ENCODE measurements around the gene CFL1.
"Not testable (repeated sequence)": the region's sequence is repeated elsewhere in the genome, so short reads cannot be mapped to it uniquely, and the experiment has no call there.

The CFL1 gene

DNA sequence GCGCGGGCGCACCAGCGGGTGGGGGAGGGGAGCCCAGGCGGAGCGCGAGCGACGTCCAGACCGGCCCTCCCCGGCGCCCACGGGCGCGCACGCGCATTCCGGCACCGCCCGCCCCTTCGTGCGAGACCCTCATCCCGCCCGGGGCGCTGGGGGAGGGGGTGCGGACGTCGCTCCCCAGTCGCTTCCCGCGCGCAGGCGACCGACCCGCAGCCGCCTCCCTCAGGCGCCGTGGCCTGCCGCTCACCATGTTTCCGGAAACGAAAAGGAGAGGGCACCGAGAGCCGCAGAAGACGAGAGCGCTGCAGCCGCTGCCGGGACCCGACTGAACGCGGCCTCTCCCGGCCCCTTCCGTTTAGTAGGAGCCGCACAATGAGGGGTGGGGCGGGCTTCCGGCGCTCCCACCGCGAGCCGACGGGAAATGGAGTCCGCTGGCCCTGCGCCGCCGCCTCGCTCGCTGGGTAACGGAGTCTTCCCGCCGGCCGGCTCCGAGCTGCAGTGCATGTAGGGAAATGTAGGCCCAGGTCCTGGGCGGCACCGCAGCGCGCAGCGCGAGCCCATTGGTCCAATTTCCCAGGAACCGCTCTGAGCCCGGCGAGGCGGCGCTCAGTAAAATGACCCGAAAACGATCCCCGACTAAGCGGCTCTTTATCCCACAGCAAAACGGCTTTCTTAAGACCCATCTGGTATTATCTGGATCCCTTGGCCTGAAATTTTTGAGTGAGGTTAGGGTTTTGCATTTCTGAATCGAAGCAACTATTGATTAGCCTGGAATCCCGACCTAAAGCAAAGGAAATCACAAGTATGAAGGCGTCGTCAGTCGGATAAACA lies at the start of gene CFL1:
Gene CFL1 (minus strand): TSS at position 328 of the 828 bp plus-strand sequence. CDS start 81 bp downstream, at position 247.
- DNase-seq (ENCODE audit: low read depth in 2 of 2): peak; percentile 94 to 95

DNA sequence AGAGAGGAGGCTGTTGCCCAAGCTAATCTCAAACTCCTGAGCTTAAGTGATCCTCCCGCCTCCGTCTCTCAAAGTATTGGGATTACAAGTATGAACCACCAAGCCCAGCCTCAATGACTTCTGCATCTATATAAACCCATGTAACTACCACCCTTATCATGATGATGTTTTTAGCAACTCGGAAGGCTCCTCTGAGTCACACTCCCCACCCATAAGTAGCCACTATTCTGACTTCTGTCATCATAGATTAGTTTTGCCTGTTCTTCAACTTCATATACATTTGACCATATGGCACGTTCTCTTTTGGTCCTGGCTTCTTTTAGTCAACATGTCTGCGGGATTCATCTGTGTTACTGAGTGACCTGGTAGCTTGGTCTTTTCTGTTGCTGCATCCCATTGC lies 48.6 kb upstream of the CFL1 start:
- no peak for DNase-seq (ENCODE audit: low read depth in 2 of 2)

DNA sequence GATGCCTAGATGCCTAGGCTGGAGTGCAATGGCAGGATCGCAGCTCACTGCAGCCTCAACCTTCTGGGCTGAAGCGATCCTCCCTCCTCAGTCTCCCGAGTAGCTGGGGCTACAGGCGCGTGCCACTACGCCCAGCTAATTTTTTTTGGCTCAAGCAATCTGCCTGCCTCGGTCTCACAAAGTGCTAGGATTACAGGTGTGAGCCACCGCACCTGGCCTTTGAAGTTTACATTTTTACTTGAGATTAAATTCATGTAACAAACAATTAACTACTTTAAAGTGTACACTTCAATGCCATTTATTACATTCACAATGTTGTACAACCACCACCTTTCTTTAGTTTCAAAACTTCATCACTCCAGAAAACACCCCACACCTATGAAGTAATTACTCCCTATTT lies 45.7 kb upstream of the CFL1 start:
- DNase-seq (ENCODE audit: low read depth in 2 of 2): no peak

DNA sequence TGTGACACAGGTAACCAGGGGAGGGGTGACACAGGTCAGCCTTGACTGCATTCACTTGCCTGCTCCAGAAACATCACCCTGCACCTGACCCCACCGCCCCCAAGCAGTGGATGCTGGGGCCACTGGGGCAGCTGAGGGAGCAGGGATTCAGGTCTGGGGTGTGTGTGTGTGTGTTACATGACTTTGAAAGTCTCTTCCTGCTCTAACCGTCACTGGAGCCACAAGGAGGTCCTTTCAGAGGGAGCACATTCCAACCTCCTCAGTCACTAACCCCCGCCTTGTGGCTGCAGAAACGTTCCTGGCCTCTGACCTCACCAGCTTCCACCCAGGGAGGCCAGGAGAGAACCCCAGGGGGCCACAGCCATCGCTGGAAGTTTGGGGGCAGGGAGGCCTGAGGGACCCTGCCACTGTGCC lies 45.1 kb upstream of the CFL1 start:
- DNase-seq (ENCODE audit: low read depth in 2 of 2): no peak

DNA sequence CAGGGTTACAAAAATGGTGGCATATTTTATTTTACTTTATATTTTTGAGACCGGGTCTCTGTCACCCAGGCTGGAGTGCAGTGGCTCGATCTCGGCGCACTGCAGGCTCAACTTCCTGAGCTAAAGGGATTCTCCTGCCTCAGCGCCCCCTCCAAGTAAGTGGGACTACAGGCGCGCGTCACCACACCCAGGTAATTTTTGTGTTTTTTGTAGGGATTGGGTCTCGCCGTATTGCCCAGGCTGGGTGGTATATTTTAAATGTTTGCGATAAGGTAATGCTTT lies 42.9 kb upstream of the CFL1 start:
- DNase-seq (ENCODE audit: low read depth in 2 of 2): no peak

DNA sequence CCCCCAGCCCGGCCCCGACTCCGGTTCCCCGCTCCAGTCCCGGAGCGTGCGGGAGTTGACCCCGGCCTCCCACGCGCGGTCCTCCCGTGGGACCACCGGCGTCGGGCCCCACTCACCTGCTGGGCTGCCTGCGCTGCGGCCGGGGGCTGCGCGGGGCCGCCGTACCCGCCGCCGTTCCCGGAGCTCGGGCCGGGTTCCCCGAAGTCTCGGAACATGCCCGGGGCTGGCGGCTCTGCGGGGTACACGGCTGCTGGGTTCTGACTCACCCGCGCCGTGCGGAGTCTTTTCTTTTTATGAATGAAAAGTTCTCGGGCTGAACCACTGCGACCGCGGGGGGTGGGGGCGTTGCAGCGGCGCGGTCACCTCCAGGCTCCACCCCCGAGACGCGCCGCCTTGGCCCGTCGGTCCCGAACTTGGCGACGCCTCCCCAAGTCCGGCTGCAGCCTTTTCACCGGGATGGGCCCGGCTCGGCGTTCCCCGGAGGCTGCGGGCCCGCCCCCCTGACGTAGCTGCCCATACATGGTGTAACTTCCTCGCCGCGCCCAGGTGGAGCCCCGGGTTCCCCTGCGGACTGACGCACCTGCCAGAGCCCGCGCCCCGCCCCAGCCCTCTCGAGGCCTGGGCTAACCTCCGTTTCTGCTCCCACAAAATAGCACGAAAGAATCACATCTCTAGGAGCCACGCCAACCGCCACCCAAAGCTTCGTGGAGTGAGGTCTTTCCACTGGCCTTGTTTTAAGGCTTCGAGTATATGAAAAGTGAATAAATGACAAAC lies 42.3 kb upstream of the CFL1 start, which contains the start of gene FOSL1:
Gene FOSL1 (minus strand): TSS at position 264 of the 774 bp plus-strand sequence. CDS start 49 bp downstream, at position 215.
- peak; percentile 89 to 93 for DNase-seq (ENCODE audit: low read depth in 2 of 2)

DNA sequence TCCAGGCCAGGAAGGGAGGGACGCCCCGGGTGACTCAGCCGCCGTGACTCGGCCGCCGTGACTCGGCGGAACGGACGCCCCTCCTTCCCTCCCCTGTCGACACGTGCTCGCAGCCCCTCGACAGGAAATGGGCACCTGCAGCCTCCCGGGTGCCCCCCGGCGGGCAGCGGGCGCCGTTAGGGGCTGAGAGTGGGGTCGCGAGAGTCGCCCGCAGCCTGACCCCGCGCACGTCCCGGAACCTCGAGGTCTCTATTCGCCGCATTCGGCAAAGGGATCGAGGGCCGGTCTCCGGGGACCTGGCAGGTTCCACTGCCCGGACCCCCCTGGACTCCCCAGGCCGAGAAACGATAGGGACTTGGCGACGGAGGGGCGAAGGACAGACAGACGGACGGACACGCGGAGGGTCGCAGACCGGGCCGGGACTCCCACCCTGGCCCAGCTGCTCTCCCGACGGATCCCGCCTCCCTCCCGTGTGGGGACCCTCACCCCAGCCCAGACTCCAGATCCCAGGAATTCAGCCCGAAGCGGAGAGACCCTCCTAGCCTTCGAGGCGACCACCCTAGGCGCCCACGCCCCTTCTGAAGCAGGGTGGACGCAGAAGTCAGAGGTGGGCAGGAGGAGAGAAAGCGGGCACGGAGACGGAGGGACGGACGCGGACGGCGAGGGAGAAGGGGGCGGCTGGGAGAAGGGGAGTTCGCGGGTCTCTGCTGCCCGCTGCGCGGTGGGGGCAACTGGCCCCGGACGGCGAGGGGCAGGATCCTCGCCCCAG lies 41.6 kb upstream of the CFL1 start:
- peak; percentile 63 to 75 for DNase-seq (ENCODE audit: low read depth in 2 of 2)

DNA sequence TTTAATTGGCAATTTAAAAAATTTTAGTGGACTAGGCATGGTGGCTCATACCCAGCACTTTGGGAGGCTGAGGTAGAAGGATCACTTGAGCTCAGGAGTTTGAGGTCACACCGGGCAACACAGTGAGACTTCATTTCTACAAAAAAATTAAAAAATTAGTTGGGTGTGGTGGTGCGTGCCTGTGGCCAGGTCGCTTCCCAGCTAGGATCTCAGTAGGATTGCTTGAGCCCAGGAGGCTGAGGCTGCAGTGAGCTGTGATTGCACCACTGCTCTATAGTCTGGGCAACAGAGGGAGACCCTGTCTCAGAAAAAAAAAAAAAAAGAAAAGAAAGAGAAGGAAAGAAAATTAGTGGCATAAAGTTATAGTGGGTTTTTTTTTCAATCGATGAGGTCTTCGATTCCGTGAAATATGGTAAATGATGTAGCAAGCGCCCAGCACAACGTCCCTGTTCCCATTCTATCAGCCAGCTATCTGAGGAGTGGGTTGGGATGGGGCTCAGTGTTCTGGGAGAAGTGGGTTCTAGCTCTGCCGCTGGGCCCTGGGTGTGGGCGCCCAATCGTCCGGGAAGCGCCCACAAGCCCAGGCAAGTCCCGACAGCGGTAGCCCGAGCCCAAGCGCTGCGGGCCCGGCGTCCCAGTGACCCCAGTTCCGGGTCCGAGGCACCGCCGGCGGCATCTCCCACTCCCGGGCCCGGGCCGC lies 40.8 kb upstream of the CFL1 start:
- DNase-seq (ENCODE audit: low read depth in 2 of 2): no peak

DNA sequence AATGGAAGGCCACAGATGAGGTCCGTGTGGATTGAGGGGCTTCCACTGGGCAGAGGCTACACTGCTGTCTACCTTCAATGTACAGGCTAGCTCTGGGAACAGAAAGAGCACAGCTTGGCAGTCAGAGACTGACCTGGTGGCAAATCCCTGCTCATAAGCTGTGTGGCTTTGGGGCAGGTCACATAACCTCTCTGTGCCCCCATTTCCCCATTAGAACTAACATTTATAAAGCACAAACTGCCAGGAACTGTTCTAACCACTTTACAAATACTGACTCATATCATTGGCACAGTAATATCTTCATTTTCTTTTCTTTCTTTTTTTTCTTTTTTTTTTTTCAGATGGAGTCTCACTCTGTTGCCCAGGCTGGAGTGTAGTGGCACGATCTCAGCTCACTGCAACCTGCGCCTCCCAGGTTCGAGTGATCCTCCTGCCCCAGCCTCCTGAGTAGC lies 39.1 kb upstream of the CFL1 start:
- DNase-seq (ENCODE audit: low read depth in 2 of 2): no peak

DNA sequence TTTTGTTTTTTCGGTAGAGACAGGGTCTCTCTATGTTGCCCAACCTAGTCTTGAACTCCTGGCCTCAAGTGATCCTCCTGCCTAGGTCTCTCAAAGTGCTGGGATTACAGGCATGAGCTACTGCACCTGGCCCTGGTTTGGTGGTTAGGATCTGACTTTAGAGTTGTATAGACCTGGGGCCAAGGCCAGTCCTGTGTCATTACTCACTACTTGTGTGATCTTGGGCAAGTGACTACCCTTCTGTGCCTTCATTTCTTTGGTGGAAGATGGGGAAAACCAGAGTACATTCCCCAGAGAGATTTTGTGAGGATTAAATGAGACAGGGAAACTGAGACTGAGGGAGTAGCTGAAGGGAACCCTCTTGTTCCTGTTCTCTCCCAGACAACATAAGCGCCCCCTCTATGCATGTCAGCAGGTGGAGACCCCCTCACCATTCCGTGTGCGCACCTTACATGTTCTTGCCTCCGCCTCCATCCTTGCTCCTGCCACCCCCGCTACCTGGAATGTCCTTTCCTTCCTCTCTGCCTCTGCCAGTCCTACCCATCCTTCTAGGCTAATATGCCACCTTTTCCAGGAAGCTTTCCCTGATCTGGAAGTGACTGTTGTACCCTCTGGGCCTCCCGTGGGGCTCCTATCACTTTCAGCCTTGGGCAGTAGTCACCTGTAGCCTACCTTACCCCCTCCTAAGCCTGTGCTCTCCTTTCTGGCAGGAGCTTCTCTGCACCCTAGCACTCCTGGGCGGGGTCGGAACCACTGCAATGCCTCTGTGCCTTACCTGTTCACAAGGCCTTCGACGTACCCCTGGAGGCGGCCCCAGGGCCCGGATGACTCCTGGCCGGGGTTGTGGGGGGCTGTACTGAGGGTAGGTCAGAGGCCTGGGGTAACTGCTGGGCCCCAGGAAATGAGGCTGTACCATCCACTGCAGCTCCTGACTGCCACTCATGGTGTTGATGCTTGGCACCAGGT lies 38.3 kb upstream of the CFL1 start:
- no peak for DNase-seq (ENCODE audit: low read depth in 2 of 2)

DNA sequence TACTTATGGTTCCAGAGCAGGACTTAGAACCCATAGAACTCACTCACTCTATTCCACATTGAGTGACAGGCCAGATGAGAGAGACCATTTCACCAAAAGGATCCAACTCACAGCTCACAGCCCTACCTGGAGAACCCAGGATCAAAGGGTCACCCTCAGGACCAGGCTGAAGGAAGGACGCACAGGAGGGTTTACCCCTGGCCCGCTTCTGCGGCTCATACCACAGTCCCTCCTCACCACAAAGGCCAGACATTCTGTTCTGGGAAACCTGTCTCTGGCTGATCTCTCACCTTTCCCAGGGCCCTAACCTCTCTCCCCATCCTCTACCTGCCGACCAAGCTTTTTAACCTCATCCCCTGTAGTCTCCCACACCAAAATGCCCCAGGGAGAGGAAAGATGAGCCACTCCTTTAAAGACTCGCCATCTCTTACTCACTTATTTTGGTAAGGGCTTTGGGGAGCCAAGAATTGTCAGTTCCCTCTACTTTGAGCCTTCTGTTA lies 37.6 kb upstream of the CFL1 start:
- no peak for DNase-seq (ENCODE audit: low read depth in 2 of 2)

DNA sequence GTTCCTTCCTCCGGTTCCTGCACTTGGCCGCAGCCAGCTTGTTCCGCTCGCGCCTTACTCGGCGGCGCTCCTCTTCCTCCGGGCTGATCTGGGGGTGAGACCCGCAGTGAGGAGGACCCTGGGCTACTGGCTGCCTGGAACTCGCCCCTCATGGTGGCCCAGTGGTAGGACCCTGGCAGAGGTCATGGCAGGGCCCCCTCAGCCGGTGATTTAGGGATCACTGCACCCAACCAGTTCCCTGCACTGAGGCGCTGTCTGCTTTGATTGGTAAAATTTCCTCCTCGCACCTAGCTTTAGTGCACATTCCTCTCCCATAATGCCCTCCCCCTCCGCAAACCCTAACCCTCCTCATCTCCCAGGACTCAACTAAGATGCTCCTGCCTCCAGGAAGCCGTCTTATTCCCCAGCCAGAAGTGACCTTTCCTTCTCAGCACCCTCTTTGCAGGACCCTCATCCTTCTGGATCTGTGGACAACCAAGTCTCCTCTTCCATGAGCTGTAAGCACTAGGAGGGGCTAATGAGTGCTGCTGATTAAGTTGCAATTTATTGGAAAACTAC lies 36.1 kb upstream of the CFL1 start:
- no peak for DNase-seq (ENCODE audit: low read depth in 2 of 2)

DNA sequence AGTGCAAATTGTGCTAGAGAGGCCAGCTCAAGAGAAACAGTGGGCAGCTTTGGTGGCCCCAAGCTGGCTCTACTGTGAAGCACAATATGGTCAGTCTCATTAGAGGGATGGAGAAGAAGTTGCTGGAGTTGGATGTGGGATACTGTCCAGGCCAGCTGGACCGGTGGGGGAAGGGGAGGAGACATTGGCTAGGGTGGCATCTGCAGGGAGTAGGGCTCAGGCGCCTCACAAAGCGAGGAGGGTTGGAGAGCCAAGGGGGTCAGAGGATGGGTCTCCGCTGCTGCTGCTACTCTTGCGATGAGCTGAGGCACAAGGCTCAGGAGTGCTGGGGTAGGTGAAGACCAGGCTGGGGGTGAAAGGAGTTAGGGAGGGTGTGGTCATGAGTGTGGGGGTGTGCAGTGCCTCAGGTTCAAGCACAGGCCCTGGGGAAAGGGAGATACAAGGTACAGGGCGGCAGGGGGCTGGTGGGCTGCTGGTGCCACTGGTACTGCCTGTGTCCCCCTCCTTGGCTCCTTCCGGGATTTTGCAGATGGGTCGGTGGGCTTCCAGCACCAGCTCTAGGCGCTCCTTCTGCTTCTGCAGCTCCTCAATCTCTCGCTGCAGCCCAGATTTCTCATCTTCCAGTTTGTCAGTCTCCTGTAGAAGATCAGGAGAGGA lies 34.8 kb upstream of the CFL1 start:
- no peak for DNase-seq (ENCODE audit: low read depth in 2 of 2)

DNA sequence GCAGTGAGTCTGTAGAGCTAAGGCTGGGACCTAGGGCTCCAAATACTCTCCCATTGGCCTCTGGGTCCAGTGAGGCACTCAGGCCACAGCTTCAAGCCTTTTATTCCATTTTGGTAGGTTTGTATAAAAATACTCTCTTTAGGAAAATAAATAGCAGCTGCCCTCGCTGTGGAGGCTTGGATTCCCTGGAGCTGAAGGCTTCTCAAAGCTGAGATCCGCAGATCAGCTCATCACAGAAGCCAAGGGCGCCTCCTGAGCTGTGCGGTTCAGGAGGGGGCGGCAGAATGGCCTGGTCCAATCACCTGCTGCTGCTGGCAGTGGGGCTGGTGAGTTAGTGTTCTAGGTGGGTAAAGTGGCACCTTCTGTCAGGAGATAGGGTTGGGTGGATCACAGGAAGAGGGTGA lies 34.2 kb upstream of the CFL1 start:
- not testable (repeated sequence) for DNase-seq (ENCODE audit: low read depth in 2 of 2)

DNA sequence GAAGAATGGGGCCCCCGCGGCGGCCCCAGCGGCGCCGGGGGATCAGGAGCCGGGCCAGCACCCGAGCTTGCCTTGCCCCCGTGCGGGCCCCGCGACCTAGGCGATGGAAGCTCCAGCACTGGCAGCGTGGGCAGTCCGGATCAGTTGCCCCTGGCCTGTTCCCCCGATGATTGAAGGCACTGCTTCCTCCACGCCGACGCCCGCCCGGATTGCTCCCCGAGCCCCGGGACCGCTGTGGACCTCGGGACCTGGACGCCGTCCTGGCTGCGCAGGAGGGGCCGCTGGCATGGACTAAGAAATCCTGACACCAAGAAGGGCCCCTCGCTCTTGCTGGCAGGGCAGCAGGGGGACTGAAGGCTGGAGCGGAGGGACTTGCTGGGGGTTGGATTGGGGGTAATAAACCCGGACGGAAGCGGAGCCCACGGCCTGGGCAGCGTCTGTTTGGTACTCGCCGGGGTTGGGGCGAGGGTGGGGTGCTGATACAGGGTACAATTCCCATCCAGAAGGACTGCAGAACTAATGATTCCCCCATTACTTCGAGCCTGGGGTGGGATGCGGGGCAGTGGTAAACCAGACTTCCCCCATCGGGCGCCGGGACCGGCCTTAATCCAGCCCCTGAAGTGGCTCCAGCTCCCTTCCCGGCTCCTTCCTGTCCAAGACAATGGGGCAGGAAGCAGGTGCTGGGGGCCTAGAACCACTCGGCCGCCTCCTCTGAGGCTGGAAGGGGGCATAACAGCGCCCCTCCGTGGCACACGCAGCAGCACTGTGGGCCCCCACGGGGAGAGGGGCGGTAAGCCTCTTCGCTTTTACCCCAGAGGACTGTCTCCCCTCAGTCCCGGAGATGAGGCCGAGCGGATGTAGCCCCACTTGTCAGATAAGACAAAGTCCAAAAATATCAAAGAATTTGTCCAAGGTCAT lies 33.5 kb upstream of the CFL1 start:
- DNase-seq (ENCODE audit: low read depth in 2 of 2): peak; percentile 47 to 61

DNA sequence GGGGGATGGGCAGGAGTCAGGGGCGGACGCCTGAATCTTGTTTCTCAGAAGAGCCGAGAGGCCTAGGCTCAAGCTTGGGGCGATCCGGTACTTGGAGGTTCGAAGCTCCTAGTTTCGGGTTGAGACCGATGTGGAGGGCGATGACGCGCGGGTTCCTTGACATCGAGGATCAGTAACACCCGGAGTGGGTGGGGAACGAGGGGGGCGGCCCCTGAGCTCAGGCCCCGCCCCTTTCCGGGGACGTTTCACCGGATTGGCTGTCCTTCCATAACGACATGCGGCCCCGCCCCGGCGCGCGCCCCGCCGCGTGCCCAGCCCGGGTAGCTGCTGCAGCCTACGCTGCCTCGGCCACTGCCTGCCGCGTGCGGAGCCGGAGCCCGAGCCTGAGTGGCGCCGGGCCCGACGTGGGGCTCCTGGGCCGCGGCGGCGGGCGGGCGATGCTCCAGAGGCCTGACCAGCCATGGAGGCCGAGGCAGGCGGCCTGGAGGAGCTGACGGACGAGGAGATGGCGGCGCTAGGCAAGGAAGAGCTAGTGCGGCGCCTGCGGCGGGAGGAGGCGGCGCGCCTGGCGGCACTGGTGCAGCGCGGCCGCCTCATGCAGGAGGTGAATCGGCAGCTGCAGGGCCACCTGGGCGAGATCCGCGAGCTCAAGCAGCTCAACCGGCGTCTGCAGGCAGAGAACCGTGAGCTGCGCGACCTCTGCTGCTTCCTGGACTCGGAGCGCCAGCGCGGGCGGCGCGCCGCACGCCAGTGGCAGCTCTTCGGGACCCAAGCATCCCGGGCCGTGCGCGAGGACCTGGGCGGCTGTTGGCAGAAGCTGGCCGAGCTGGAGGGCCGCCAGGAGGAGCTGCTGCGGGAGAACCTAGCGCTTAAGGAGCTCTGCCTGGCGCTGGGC lies 32.6 kb upstream of the CFL1 start, which contains the start of gene CCDC85B:
Gene CCDC85B (plus strand): TSS at position 350 of the 895 bp plus-strand sequence. CDS start 111 bp downstream, at position 461.
- DNase-seq (ENCODE audit: low read depth in 2 of 2): peak; percentile 98 to 99
